GM19351 (cell line): ENCODE measurements around the gene SZT2.
"Not testable (repeated sequence)": the region's sequence is repeated elsewhere in the genome, so short reads cannot be mapped to it uniquely, and the experiment has no call there.

Experiments used
- ATAC-seq: cut with Tn5 transposase; IDR thresholded peaks from one replicate; pipeline ENCODE4 v1.9.1; 2021; ENCODE audit warnings: mild to moderate bottlenecking, moderate library complexity; ENCODE audit not compliant: unreplicated experiment

SZT2 gene

DNA sequence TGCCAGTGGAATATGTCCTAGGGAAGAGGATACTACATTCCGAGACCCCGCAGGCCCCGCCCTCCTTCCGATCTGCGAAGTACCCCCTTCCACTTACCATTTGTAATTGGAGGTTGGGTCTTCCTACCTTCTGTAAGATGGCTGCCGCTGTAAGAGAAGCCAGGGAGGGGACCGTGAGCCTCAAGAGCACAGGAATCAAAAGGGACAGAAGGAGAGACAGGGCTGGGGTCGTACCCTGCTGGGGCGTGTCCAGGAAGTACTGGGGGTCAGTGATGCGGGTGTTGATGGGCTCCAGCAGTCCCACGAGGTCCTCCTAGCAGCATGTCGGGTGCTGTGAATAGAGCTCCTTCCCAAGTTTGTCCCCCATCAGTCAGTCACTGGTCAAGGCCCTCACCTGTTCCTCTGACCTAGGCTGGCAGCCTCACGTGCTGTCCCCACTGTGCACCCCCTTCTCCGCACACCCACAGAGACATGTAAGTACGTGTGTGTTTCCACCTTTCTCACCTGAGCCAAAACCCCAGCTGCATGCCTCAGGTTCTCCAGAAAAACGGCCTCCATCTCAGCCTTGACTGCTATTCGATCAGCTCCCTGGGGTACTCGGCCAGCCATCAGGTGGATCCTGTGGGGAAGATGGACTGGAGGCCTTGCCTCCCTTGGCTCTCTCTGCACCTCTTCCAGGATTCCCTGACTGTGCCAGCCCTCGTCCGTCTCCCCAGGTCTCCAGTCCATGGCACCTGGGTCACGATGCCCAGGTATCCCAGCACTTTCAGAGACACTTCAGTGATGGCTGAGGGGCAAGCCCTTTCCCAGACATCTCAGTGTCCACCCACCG lies 62.2 kb downstream of the SZT2 start:
- no peak for ATAC-seq

GRCh38 chr1:43452789-43453441 lies 63.2 kb downstream of the SZT2 start:
- no peak for ATAC-seq

GRCh38 chr1:43453442-43454269 lies 64.0 kb downstream of the SZT2 start, which contains the start of gene HYI:
Gene HYI, minus strand, starts transcription at chr1:43453931. Its CDS starts 138 bp downstream, at chr1:43453793.
- no peak for ATAC-seq

GRCh38 chr1:43454270-43455011 lies 64.7 kb downstream of the SZT2 start:
- peak; percentile 79 for ATAC-seq

GRCh38 chr1:43455213-43455889 lies 65.7 kb downstream of the SZT2 start:
- ATAC-seq: no peak

- ATAC-seq: not testable (repeated sequence)
Observed at GRCh38 chr1:43458379-43458778, 68.7 kb downstream of the SZT2 start.

GRCh38 chr1:43460988-43461693 lies 71.4 kb downstream of the SZT2 start:
- no peak for ATAC-seq

- ATAC-seq: no peak
Observed at GRCh38 chr1:43463479-43463878, 73.8 kb downstream of the SZT2 start.

DNA sequence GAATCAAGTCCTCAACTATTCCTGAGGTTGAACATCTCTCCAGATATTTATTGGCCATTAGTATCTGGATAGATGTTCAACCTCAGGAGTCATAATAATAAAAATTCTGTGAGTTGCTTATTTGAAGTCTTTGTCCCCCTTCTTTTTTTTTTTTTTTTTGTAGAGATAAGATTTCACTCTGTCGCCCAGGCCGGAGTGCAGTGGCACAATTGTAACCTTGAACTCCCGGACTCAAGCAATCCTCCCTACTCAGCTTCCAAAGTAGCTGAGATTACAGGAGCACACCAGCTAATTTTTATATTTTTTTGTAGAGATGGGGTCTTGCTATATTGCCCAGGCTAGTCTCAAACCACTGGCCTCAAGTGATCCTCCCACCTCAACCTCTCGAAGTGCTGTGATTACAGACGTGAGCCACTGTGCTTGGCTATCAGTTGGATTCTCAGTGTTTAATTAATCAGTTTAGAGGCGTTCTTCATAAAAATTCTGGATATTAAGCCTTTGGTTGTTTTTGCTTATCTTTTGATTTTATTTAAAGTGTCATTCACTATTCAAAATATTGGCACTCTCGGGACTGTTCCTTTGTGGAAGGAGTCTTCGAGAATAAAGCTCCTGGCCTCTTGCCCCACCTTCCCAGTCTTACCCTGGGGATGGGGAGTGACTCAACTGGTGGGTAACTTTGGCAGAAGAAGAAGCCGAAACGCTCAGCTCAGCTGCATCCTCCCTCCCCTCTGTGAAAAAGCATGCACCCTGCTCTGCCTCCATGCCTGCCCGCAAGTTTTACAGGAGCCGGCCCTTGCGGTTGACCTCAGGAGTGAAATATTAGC lies 75.2 kb downstream of the SZT2 start:
- no peak for ATAC-seq

DNA sequence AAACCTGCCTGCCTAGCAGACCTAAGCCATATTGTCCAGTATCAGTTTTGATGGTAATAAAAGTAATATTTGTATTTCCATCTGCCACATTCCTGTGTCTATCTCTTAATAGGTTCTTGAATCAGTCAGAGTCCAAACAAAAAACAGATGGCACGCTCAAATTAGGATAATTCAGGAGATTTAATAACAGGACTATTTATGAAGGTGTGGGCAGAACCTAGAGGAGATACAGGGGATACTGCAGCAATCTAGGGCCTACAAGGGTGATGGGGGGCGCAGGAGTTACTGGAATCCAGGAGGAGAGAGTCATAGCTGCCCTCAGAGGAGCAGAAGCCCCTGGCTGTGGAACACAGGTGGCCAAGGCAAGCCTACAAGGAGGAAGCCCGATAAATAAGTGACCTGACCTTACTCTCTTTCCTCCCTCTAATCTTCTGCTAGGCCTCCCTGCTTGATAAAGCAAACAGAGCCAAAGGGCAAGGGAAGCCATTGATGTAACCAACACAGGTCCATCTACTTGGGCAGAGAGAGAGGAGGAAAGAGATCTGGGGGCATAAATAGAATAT lies 75.9 kb downstream of the SZT2 start:
- no peak for ATAC-seq

- no peak for ATAC-seq
Observed at GRCh38 chr1:43466403-43466802, 76.7 kb downstream of the SZT2 start.

DNA sequence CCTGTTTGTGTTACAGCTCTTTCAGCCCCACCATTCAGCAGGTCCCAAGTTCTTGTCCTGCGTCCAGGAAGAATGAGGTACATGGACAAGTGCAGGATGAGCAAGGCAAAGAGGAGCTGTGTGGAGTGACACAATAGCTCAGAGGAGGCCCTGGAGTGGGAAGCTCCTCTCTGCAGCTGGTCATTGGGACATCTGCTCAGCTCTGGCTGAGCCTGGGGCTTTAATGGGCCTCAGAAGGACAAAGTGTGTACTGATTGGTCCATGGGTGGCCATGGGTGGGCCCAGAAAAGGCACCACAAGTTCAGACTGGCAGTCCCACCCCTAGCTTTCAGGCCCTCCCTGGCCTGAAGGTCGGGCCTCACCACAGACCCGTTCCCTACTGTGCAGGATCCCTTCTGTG lies 78.7 kb downstream of the SZT2 start:
- no peak for ATAC-seq

DNA sequence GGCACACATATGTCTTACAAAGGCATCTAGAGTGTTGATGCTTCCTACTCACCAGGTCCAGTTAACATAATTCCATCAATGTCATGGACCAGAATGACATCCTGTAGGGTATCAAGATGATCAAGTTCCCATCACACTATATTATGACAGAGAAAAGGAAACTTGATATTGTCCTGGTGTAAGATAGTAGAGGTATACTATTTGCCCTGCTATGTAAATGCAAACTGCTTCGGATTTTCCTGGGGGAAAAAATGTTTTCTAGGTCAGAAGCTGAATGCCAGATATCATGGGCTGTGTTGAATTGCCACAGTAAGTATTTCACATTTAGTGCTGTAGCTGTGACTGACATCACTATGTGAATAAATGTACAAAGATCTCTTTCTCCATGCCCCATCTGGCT lies 80.2 kb downstream of the SZT2 start:
- ATAC-seq: no peak

DNA sequence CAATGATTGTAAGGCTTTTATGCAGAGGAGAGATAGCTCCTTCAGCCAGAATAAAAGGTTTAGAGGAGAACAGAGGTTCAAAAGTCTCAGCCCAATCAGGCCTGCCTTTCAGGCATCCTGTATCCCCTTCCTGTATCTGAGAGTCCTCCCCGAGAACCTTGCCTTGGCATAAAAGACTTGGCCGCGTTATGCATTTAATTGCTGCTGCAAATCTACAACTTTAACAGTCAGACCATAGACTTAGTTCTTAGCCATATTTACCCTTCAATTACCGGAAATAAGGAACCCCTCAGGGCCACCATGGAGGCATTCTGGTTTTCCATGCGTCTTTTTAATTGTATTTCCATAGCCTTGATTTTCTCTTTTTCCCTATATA lies 82.4 kb downstream of the SZT2 start:
- no peak for ATAC-seq

- not testable (repeated sequence) for ATAC-seq
Observed at GRCh38 chr1:43472463-43473151, 82.9 kb downstream of the SZT2 start.

DNA sequence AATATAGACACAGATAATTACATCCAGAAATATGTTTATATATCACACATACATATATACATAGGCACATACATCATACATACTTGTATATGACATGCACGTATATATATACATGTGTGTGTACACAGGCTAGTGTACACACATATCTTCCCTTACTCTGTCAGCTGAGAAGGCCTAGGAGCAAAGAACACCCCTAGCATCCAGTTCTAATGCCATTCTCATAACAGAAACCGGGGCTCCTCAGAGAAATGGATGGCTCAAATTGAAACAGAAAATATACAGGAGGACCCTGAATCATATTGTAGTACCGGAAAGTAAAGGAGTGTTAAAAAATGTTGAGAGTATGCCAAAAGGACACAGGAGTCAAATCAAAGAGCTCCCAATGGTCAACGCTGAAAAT lies 83.8 kb downstream of the SZT2 start:
- no peak for ATAC-seq

DNA sequence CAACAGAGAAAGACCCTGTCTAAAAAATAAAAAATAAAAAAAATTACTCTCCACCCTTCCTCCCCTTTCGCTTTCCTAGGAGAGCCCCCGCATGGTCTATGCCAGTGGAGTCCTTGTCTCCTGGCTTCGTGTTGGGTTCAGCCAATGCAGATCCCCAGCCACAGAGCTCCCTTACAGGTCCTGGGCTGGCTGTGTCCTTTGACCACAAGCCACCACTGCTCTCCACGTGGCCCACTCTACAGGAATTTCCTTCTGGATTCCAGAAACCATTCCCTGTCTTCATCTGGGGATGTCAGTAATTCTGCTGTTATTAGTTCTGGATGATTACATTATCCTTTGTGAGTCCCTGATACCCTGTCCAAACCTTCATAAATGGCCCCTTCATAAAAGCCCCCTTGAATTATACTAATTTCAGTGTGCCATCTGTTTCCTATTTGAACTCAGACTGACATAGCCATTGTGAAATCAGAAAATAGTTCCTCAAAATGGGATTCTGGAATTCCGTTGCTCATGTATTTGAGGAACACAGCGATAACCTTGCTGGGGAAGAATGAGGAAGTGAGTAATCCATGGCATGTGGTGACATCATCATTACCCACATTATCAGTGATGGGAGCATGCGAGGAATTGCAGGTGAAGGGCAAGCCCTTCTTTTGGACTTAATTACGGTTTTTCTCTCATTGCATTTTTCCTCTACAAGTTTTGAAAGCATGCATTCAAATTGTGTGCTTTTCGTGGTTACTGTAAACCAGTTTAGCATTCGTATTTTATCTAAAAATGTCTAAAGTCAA lies 86.1 kb downstream of the SZT2 start:
- not testable (repeated sequence) for ATAC-seq
